ENCODE results near the gene DPH2.
A peak's percentile ranks its signal among the peaks of the same experiment; 100 is the strongest.

The DPH2 gene

GRCh38 chr1:43984855-43985254, 15.0 kb downstream of the DPH2 start:
- DNase-seq (ENCODE audit: low read depth), result no peak

GRCh38 chr1:43985984-43986595, 16.3 kb downstream of the DPH2 start:
- DNase-seq (ENCODE audit: low read depth), result no peak

- DNase-seq (ENCODE audit: low read depth), result no peak
These were observed 16.9 kb downstream of the DPH2 start for GRCh38 chr1:43986712-43987111.

GRCh38 chr1:43987159-43987902, 17.5 kb downstream of the DPH2 start:
- no peak for DNase-seq (ENCODE audit: low read depth)

GRCh38 chr1:43990271-43991199, 20.7 kb downstream of the DPH2 start:
- no peak for DNase-seq (ENCODE audit: low read depth)

- no peak for DNase-seq (ENCODE audit: low read depth)
These were observed 21.3 kb downstream of the DPH2 start for GRCh38 chr1:43991200-43991475.

GRCh38 chr1:43991476-43992231, 21.8 kb downstream of the DPH2 start, which contains the start of gene CCDC24:
Gene CCDC24 (plus strand): TSS chr1:43991599. CDS start chr1:43991879, 280 bp downstream.
- DNase-seq (ENCODE audit: low read depth), result peak; percentile 50

- DNase-seq (ENCODE audit: low read depth), result no peak
These were observed 22.6 kb downstream of the DPH2 start for GRCh38 chr1:43992232-43992995.

GRCh38 chr1:43993206-43993914, 23.6 kb downstream of the DPH2 start:
- no peak for DNase-seq (ENCODE audit: low read depth)

- no peak for DNase-seq (ENCODE audit: low read depth)
These were observed 24.3 kb downstream of the DPH2 start for GRCh38 chr1:43994071-43994470.

- no peak for DNase-seq (ENCODE audit: low read depth)
These were observed 25.3 kb downstream of the DPH2 start for GRCh38 chr1:43994794-43995790.

- DNase-seq (ENCODE audit: low read depth), result no peak
These were observed 26.3 kb downstream of the DPH2 start for GRCh38 chr1:43995984-43996732.

- no peak for DNase-seq (ENCODE audit: low read depth)
These were observed 26.9 kb downstream of the DPH2 start for GRCh38 chr1:43996733-43997115.

GRCh38 chr1:43997295-43997999, 27.6 kb downstream of the DPH2 start:
- DNase-seq (ENCODE audit: low read depth), result no peak

GRCh38 chr1:43998000-43998378, 28.2 kb downstream of the DPH2 start:
- no peak for DNase-seq (ENCODE audit: low read depth)

- DNase-seq (ENCODE audit: low read depth), result no peak
These were observed 29.6 kb downstream of the DPH2 start for GRCh38 chr1:43999455-43999854.

GRCh38 chr1:44000122-44000665, 30.4 kb downstream of the DPH2 start:
- DNase-seq (ENCODE audit: low read depth), result no peak

- DNase-seq (ENCODE audit: low read depth), result no peak
These were observed 32.4 kb downstream of the DPH2 start for GRCh38 chr1:44002165-44002564.

Measured in stimulated activated CD8-positive, alpha-beta memory T cell treated with anti-CD3 and anti-CD28 coated beads, Interleukin-12 subunit alpha, Interleukin-12 subunit beta, amount 100 ng/mL, for 1 hour (primary cell).